ENCODE measurements around the gene TNFSF8.

Gene TNFSF8

GRCh38 chr9:114856215-114856941 lies 74.0 kb downstream of the TNFSF8 start:
- TF ChIP-seq GATA2 (IDR thresholded peaks at IDR 0.05; ENCODE audit: low read depth, low read length) (no peak), GATA3 (IDR thresholded peaks at IDR 0.05; ENCODE audit: low read depth, low read length) (no peak)

- no peak for TF ChIP-seq GATA2 (IDR thresholded peaks at IDR 0.05; ENCODE audit: low read depth, low read length)
- no peak for TF ChIP-seq GATA3 (IDR thresholded peaks at IDR 0.05; ENCODE audit: low read depth, low read length)
Measured at GRCh38 chr9:114855488-114855887, 74.9 kb downstream of the TNFSF8 start.

- no peak for TF ChIP-seq GATA2 (IDR thresholded peaks at IDR 0.05; ENCODE audit: low read depth, low read length)
- no peak for TF ChIP-seq GATA3 (IDR thresholded peaks at IDR 0.05; ENCODE audit: low read depth, low read length)
Measured at GRCh38 chr9:114854736-114855355, 75.5 kb downstream of the TNFSF8 start.

- TF ChIP-seq GATA2 (IDR thresholded peaks at IDR 0.05; ENCODE audit: low read depth, low read length) (no peak), GATA3 (IDR thresholded peaks at IDR 0.05; ENCODE audit: low read depth, low read length) (no peak)
Measured at GRCh38 chr9:114853071-114853855, 77.1 kb downstream of the TNFSF8 start.

- TF ChIP-seq GATA3 (IDR thresholded peaks at IDR 0.05; ENCODE audit: low read depth, low read length) (no peak), GATA2 (IDR thresholded peaks at IDR 0.05; ENCODE audit: low read depth, low read length) (no peak)
Measured at GRCh38 chr9:114852050-114852594, 78.3 kb downstream of the TNFSF8 start.

- TF ChIP-seq GATA3 (IDR thresholded peaks at IDR 0.05; ENCODE audit: low read depth, low read length) (no peak), GATA2 (IDR thresholded peaks at IDR 0.05; ENCODE audit: low read depth, low read length) (no peak)
Measured at GRCh38 chr9:114851306-114851705, 79.1 kb downstream of the TNFSF8 start.

Data from SH-SY5Y (cell line).